ENCODE data around the gene KRTAP1-5.
"Not testable (repeated sequence)": the region's sequence is repeated elsewhere in the genome, so short reads cannot be mapped to it uniquely, and the experiment has no call there.

Gene KRTAP1-5

DNA sequence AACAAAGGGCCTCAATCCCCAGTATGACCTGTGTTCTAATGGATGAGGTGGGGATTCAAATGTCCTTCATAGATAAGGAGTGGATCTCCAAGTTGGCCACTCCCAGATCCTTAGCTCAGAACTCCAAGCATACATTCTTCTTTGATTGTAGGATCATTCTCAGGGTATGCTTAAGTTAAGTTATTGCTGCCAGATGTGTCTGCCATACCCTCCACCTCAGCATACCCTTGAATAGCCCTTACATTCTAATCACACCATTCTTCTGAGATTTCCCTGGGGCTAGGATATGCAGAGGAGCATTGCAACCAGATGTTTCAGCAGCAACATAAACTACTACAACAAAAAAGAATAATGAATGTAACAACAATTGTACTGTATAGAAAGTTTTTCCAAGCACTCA lies 40.3 kb upstream of the KRTAP1-5 start:
- Mint-ChIP-seq H3K27me3 (ENCODE audit: low read depth) (peaks cover 7% of the 10 kb centered on the region), H3K4me3 (no peak overlapping the region), H3K27ac (no peak overlapping the region), H3K9me3 (no peaks in the 10 kb centered on the region), H3K4me1 (no peaks in the 10 kb centered on the region), H3K36me3 (ENCODE audit: low read depth) (no peaks in the 10 kb centered on the region)
- TF ChIP-seq, protein P1, sequence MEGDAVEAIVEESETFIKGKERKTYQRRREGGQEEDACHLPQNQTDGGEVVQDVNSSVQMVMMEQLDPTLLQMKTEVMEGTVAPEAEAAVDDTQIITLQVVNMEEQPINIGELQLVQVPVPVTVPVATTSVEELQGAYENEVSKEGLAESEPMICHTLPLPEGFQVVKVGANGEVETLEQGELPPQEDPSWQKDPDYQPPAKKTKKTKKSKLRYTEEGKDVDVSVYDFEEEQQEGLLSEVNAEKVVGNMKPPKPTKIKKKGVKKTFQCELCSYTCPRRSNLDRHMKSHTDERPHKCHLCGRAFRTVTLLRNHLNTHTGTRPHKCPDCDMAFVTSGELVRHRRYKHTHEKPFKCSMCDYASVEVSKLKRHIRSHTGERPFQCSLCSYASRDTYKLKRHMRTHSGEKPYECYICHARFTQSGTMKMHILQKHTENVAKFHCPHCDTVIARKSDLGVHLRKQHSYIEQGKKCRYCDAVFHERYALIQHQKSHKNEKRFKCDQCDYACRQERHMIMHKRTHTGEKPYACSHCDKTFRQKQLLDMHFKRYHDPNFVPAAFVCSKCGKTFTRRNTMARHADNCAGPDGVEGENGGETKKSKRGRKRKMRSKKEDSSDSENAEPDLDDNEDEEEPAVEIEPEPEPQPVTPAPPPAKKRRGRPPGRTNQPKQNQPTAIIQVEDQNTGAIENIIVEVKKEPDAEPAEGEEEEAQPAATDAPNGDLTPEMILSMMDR (IDR thresholded peaks at IDR 0.05; ENCODE audit: unreplicated experiment in 3 of 3) = no peak

DNA sequence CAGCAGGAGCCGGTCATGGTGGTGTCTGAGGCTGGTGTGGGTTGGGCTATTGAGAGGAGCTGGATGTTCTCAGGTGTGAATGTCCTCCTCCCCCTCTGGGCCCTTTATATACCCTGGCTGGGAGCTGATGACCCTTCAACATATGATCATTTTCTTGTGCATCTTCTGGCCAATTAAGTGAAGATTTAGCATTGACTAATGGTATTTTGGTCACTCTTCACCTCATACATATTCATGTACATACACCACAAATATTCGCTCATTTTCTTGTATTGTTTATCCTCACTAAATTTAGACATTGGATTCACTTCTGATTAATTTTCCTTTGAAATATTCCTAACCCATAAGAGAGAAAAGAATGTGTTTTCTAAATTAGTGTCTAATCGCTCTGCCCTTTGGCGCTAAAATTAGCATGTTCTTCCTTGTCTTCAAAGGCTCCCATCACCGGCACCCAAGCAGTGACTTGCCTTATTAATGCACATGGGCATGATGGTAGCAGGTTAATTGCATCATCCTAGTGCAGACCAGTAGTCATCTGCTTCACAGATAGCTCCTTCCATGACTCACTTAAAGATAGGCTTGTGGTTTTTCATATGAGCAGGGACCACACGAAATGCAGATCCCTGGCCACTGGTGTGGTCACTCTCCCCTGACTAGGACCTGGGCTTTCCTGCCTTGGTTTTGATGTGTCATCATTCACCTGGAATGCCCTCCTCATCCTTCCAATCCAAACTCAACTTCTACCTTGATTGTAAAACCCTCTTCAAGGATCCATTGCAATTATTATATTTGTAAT lies 39.0 kb upstream of the KRTAP1-5 start, which contains the start of gene KRTAP2-4:
Gene KRTAP2-4 (minus strand): TSS at position 51 of the 796 bp plus-strand sequence. CDS start 34 bp downstream, at position 17.
- Mint-ChIP-seq H3K36me3 (ENCODE audit: low read depth) (no peaks in the 10 kb centered on the region), H3K9me3 (no peaks in the 10 kb centered on the region)

DNA sequence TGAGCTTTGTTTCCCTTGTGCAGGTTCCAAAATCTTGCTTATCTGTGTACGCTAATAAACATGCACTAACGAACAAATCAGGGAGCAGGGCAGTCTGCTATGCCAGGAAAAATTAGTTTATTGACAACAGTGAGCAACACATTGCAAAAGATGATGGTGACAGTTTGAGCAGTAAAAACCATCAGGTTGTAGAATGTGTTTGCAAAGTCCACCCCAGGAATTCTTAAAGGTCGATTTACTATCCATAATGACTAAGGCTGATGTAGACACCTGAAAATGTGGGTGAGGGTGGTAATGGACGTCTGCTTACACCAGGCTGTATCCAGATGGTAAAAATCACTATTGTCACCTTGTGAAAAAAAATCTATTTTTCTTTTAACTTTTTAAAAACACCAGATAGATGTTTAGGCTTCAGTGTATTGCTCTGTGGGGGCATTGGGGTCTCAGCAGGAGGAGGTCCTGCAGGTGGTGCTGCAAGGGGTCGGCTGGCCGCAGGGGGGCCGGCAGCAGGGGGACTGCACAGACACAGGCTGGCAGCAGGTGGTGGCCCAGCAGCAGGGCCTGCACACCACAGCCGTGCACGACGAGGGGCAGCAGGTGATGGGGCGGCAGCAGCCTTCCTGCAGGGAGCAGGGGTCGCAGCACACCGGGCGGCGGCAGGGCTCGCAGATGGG lies 38.1 kb upstream of the KRTAP1-5 start:
- H3K27me3 Mint-ChIP-seq (ENCODE audit: low read depth); H3K4me3 Mint-ChIP-seq; H3K4me1 Mint-ChIP-seq; H3K27ac Mint-ChIP-seq; H3K9me3 Mint-ChIP-seq; H3K36me3 Mint-ChIP-seq (ENCODE audit: low read depth): not testable (repeated sequence)

More for the DNA sequence above, 39.0 kb upstream of the KRTAP1-5 start, which contains the start of gene KRTAP2-4:
- Mint-ChIP-seq H3K27ac (no peak within 1 kb of the TSS), H3K4me3 (no peak within 1 kb of the TSS), H3K27me3 (ENCODE audit: low read depth) (peaks cover 7% of the 10 kb centered on the region), H3K4me1 (no peaks in the 10 kb centered on the region)
- TF ChIP-seq, protein P1 (IDR thresholded peaks at IDR 0.05; ENCODE audit: unreplicated experiment in 3 of 3) = no peak

DNA sequence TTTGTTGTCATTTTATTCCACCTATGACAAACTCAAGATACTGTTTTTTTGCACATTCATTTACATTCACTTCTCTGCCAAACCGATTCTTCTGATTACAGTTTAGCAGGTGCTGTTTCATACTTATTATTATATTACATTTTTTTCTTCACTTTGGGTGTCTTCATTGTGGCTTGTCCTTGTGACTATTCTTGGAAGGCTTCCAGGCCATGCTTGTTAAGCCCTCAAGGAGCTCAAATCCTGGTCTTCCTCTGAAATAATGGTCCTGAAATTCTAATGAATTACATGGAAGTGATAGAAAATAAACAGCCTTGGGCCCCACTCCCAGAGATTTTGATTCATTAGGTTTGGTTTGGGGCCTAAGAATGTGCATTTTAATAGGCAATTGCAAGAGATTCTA lies 37.3 kb upstream of the KRTAP1-5 start:
- no peak overlapping the region for H3K27ac Mint-ChIP-seq

DNA sequence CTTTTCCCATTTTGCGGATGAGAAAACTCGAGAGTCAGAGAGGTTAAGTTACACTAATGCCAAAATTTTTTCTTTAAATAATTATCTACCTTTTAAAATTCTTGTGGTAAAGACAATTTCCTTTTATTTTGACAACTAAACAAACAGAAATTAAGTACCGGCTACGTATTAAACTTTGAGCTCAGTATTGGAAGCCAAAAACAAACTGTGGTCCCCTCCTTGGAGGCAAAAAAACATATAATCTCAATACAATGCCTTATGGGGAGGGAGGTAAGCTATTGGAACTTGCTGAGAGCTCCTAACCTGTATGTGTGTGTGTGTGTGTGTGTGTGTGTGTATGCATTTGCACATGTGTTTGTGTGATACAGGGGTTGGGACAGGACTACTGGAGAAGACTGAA lies 36.4 kb upstream of the KRTAP1-5 start:
- Mint-ChIP-seq H3K36me3 (ENCODE audit: low read depth) (no peaks in the 10 kb centered on the region), H3K4me3 (no peak overlapping the region), H3K9me3 (no peaks in the 10 kb centered on the region), H3K27ac (no peak overlapping the region), H3K4me1 (no peaks in the 10 kb centered on the region), H3K27me3 (ENCODE audit: low read depth) (peaks cover 8% of the 10 kb centered on the region)
- TF ChIP-seq, protein P1 (IDR thresholded peaks at IDR 0.05; ENCODE audit: unreplicated experiment in 3 of 3) = no peak

More for the DNA sequence above, 37.3 kb upstream of the KRTAP1-5 start:
- Mint-ChIP-seq H3K36me3 (ENCODE audit: low read depth) (no peaks in the 10 kb centered on the region), H3K9me3 (no peaks in the 10 kb centered on the region), H3K4me1 (no peaks in the 10 kb centered on the region), H3K27me3 (ENCODE audit: low read depth) (peaks cover 7% of the 10 kb centered on the region), H3K4me3 (no peak overlapping the region)
- TF ChIP-seq, protein P1 (IDR thresholded peaks at IDR 0.05; ENCODE audit: unreplicated experiment in 3 of 3) = no peak

DNA sequence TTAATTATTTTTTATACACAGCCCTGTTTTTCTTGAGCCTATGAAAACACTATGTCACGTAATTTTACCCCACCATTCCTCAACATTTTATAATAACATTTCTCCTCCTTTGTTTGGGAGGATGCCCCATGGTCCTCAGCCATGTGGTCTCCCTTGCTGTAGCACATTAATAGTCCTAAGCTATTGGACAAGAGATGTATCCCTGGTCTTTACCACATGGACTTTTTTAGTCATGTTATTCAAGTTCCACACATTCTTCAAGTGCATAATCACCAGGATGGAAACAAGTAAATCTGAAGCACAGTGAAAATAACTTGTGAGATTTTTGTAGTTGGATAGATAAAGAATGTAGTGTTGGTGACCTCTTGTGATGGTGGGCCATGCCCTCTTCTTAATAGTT lies 35.0 kb upstream of the KRTAP1-5 start:
- Mint-ChIP-seq H3K27ac (no peak overlapping the region), H3K36me3 (ENCODE audit: low read depth) (no peaks in the 10 kb centered on the region), H3K9me3 (no peaks in the 10 kb centered on the region), H3K27me3 (ENCODE audit: low read depth) (peaks cover 7% of the 10 kb centered on the region), H3K4me1 (no peaks in the 10 kb centered on the region), H3K4me3 (no peak overlapping the region)
- TF ChIP-seq, protein P1 (IDR thresholded peaks at IDR 0.05; ENCODE audit: unreplicated experiment in 3 of 3) = no peak

All from nephron (organoid).